ENCODE measurements around the gene PLEKHG4B.
"Not testable (repeated sequence)": the region's sequence is repeated elsewhere in the genome, so short reads cannot be mapped to it uniquely, and the experiment has no call there.

PLEKHG4B gene

GRCh38 chr5:155651-156410 is 63.9 kb downstream of the PLEKHG4B start:
- DNase-seq (ENCODE audit: low read depth in 1 of 2, low spot score in 1 of 2) = no peak

GRCh38 chr5:156411-157072 is 64.6 kb downstream of the PLEKHG4B start:
- no peak for DNase-seq (ENCODE audit: low read depth in 1 of 2, low spot score in 1 of 2)

GRCh38 chr5:157126-157715 is 65.3 kb downstream of the PLEKHG4B start:
- DNase-seq (ENCODE audit: low read depth in 1 of 2, low spot score in 1 of 2) = no peak

- DNase-seq (ENCODE audit: low read depth in 1 of 2, low spot score in 1 of 2) = no peak
Observed at GRCh38 chr5:157801-158200, 65.8 kb downstream of the PLEKHG4B start.

- no peak for DNase-seq (ENCODE audit: low read depth in 1 of 2, low spot score in 1 of 2)
Observed at GRCh38 chr5:158807-159447, 67.0 kb downstream of the PLEKHG4B start.

- no peak for DNase-seq (ENCODE audit: low read depth in 1 of 2, low spot score in 1 of 2)
Observed at GRCh38 chr5:159448-160172, 67.6 kb downstream of the PLEKHG4B start.

- DNase-seq (ENCODE audit: low read depth in 1 of 2, low spot score in 1 of 2) = no peak
Observed at GRCh38 chr5:160173-160510, 68.2 kb downstream of the PLEKHG4B start.

GRCh38 chr5:160921-161802 is 69.2 kb downstream of the PLEKHG4B start:
- DNase-seq (ENCODE audit: low read depth in 1 of 2, low spot score in 1 of 2) = no peak

GRCh38 chr5:161803-162110 is 69.8 kb downstream of the PLEKHG4B start:
- no peak for DNase-seq (ENCODE audit: low read depth in 1 of 2, low spot score in 1 of 2)

- DNase-seq (ENCODE audit: low read depth in 1 of 2, low spot score in 1 of 2) = no peak
Observed at GRCh38 chr5:162190-162564, 70.2 kb downstream of the PLEKHG4B start.

- DNase-seq (ENCODE audit: low read depth in 1 of 2, low spot score in 1 of 2) = no peak
Observed at GRCh38 chr5:162565-163337, 70.8 kb downstream of the PLEKHG4B start.

GRCh38 chr5:163338-163620 is 71.3 kb downstream of the PLEKHG4B start:
- no peak for DNase-seq (ENCODE audit: low read depth in 1 of 2, low spot score in 1 of 2)

- no peak for DNase-seq (ENCODE audit: low read depth in 1 of 2, low spot score in 1 of 2)
Observed at GRCh38 chr5:163841-164240, 71.9 kb downstream of the PLEKHG4B start.

- DNase-seq (ENCODE audit: low read depth in 1 of 2, low spot score in 1 of 2) = no peak
Observed at GRCh38 chr5:164244-164643, 72.3 kb downstream of the PLEKHG4B start.

GRCh38 chr5:164783-165182 is 72.8 kb downstream of the PLEKHG4B start:
- not testable (repeated sequence) for DNase-seq (ENCODE audit: low read depth in 1 of 2, low spot score in 1 of 2)

GRCh38 chr5:166441-167372 is 74.7 kb downstream of the PLEKHG4B start:
- DNase-seq (ENCODE audit: low read depth in 1 of 2, low spot score in 1 of 2) = no peak

- no peak for DNase-seq (ENCODE audit: low read depth in 1 of 2, low spot score in 1 of 2)
Observed at GRCh38 chr5:167511-167910, 75.5 kb downstream of the PLEKHG4B start.

- DNase-seq (ENCODE audit: low read depth in 1 of 2, low spot score in 1 of 2) = no peak
Observed at GRCh38 chr5:167982-168660, 76.2 kb downstream of the PLEKHG4B start.
